ENCODE results near the gene ADCY3. TPM values are rescaled to one million over a fixed set of nuclear protein-coding genes. Genes with fewer than 3 reads are reported as not detected.
"Not testable (repeated sequence)": the region's sequence is repeated elsewhere in the genome, so short reads cannot be mapped to it uniquely, and the experiment has no call there.

Gene ADCY3
- total RNA-seq, 2 experiments from 2014 or later, result 59.5 to 92.8 TPM

GRCh38 chr2:24818721-24819167 lies 101.3 kb downstream of the ADCY3 start:
- DNase-seq, result no peak
- Mint-ChIP-seq H3K36me3 (ENCODE audit: low read depth) (peaks cover 64% of the 10 kb centered on the region), H3K9me3 (ENCODE audit: low read depth) (no peaks in the 10 kb centered on the region), H3K4me1 (no peaks in the 10 kb centered on the region), H3K27ac (peak overlapping the region; percentile 55), H3K27me3 (no peaks in the 10 kb centered on the region), H3K4me3 (no peak overlapping the region)
- ATAC-seq, result no peak
- CTCF ChIA-PET, result interaction anchor here (0.7 to 2.1 kb wide), 5 partner anchors 9 to 409 kb away, joined by 3 to 13 read pairs (median 3); no protein-coding TSS in a partner anchor
- intact Hi-C loops (cut with DNase I, micrococcal nuclease), result no loop called here
- POLR2A ChIA-PET, result no interaction called here

DNA sequence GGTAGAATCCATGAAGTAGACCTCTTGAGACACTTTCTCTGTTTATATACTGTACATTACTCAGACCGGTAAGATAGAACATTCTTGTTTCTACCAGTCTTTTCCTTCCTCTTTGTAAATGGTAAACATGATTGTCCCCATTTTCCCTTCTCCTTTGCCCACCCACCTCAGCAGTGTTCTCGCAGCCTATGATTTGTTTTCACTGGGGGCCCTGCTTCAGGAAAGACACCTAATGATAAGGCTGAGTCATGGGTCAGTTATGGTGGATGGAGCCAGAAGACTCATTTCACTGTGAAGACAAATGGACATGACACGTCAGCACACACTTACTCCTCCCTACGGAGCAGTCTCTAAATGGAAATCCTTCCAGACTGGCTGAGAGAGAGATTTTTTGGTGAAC lies 103.2 kb downstream of the ADCY3 start:
- H3K36me3 Mint-ChIP-seq (ENCODE audit: low read depth), result peaks cover 68% of the 10 kb centered on the region
- ATAC-seq, result no peak
- intact Hi-C loops (cut with DNase I, micrococcal nuclease), result no loop called here
- POLR2A ChIA-PET, result no interaction called here
- no peak overlapping the region for H3K4me3 Mint-ChIP-seq
- no peak for DNase-seq
- H3K9me3 Mint-ChIP-seq (ENCODE audit: low read depth), result no peaks in the 10 kb centered on the region
- CTCF ChIA-PET, result interaction anchor here (0.6 kb wide), 1 partner anchor 13 kb away, joined by 4 read pairs; no protein-coding TSS in a partner anchor
- H3K27me3 Mint-ChIP-seq, result no peaks in the 10 kb centered on the region
- H3K27ac Mint-ChIP-seq, result no peak overlapping the region
- H3K4me1 Mint-ChIP-seq, result no peaks in the 10 kb centered on the region

- DNase-seq (no peak), ATAC-seq (no peak)
- no peaks in the 10 kb centered on the region for H3K4me1 Mint-ChIP-seq
- POLR2A ChIA-PET, result no interaction called here
- H3K27me3 Mint-ChIP-seq, result no peaks in the 10 kb centered on the region
- peaks cover 68% of the 10 kb centered on the region for H3K36me3 Mint-ChIP-seq (ENCODE audit: low read depth)
- H3K9me3 Mint-ChIP-seq (ENCODE audit: low read depth), result no peaks in the 10 kb centered on the region
- no peak overlapping the region for H3K4me3 Mint-ChIP-seq
- CTCF ChIA-PET, result interaction anchor here (0.6 kb wide), 1 partner anchor 13 kb away, joined by 4 read pairs; no protein-coding TSS in a partner anchor
- no peak overlapping the region for H3K27ac Mint-ChIP-seq
- intact Hi-C loops (cut with DNase I, micrococcal nuclease), result no loop called here
Observed at GRCh38 chr2:24816404-24816803, 103.6 kb downstream of the ADCY3 start.

- H3K27ac Mint-ChIP-seq, result no peak overlapping the region
- POLR2A ChIA-PET, result no interaction called here
- DNase-seq, result no peak
- no peaks in the 10 kb centered on the region for H3K4me1 Mint-ChIP-seq
- no peaks in the 10 kb centered on the region for H3K27me3 Mint-ChIP-seq
- H3K36me3 Mint-ChIP-seq (ENCODE audit: low read depth), result peaks cover 58% of the 10 kb centered on the region
- intact Hi-C loops (cut with DNase I, micrococcal nuclease), result no loop called here
- ATAC-seq, result no peak
- no peaks in the 10 kb centered on the region for H3K9me3 Mint-ChIP-seq (ENCODE audit: low read depth)
- no peak overlapping the region for H3K4me3 Mint-ChIP-seq
- CTCF ChIA-PET, result no interaction called here
Observed at GRCh38 chr2:24815171-24815570, 104.9 kb downstream of the ADCY3 start.

DNA sequence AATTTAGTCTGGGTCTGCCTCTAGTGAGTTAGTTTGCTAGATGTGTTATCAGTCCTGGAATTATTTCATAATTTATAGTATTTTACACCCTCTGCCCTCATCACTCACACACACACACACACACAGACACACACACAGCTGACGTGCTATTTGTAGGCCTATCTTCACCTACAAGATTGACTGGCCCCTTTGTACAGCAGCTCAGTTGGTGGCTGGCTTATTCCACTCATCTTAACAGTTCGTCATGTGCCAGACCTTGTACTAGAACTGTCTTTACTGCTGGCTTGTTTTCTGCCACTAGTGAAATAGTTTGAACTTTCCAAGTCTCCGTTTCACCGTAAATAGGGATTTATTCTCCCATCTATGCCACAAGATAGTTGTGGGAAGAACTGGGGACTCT lies 105.5 kb downstream of the ADCY3 start:
- no peaks in the 10 kb centered on the region for H3K27me3 Mint-ChIP-seq
- H3K27ac Mint-ChIP-seq, result no peak overlapping the region
- POLR2A ChIA-PET, result no interaction called here
- DNase-seq (no peak), ATAC-seq (no peak)
- no peaks in the 10 kb centered on the region for H3K4me1 Mint-ChIP-seq
- H3K36me3 Mint-ChIP-seq (ENCODE audit: low read depth), result peaks cover 54% of the 10 kb centered on the region
- no peaks in the 10 kb centered on the region for H3K9me3 Mint-ChIP-seq (ENCODE audit: low read depth)
- no peak overlapping the region for H3K4me3 Mint-ChIP-seq
- CTCF ChIA-PET, result no interaction called here
- intact Hi-C loops (cut with DNase I, micrococcal nuclease), result no loop called here

GRCh38 chr2:24813691-24814137 lies 106.3 kb downstream of the ADCY3 start:
- peaks cover 54% of the 10 kb centered on the region for H3K36me3 Mint-ChIP-seq (ENCODE audit: low read depth)

DNA sequence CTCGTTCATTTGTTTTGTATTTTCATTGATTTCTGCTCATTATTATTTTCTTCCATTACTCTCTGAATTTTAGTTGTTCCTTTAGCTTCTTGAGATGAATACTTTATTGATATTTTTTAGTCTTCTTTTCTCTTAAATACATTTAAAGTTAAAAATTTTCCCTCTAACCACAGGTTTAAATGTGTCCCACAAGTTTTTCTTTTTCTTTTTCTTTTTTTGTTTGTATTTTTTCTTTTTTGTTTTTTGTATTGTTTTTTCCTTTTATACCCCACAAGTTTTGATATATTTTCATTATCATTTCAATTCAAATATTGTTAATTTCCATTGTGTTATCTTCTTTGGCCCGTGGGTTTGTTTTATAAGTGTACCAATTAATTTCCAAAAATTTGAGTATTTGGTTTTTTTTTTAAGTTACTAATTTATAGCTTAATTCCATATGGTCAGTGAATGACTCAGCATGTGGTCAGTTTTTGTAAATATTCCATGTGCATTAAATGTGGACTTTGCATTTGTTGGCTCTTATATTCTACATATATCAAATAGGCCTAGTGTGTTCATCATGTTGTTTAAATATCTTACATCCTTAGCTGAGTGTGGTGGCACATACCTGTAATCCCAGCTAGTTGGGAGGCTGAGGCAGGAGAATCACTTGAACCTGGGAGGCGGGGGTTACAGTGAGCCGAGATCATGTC lies 110.6 kb downstream of the ADCY3 start:
- ATAC-seq (no peak), DNase-seq (no peak)
- Mint-ChIP-seq H3K27ac (no peak overlapping the region), H3K36me3 (ENCODE audit: low read depth) (peaks cover 57% of the 10 kb centered on the region), H3K4me3 (no peak overlapping the region), H3K27me3 (no peaks in the 10 kb centered on the region), H3K9me3 (ENCODE audit: low read depth) (no peaks in the 10 kb centered on the region), H3K4me1 (peaks cover 19% of the 10 kb centered on the region)
- POLR2A ChIA-PET, result no interaction called here
- CTCF ChIA-PET, result interaction anchor here (1.2 kb wide), 1 partner anchor 400 kb away, joined by 4 read pairs; no protein-coding TSS in a partner anchor
- intact Hi-C loops (cut with DNase I, micrococcal nuclease), result no loop called here

More at GRCh38 chr2:24813691-24814137, 106.3 kb downstream of the ADCY3 start:
- intact Hi-C loops (cut with DNase I, micrococcal nuclease), result no loop called here
- POLR2A ChIA-PET, result no interaction called here
- H3K4me3 Mint-ChIP-seq, result no peak overlapping the region
- CTCF ChIA-PET, result interaction anchor here (0.7 kb wide), 1 partner anchor 10 kb away, joined by 4 read pairs; no protein-coding TSS in a partner anchor
- no peak overlapping the region for H3K27ac Mint-ChIP-seq
- H3K9me3 Mint-ChIP-seq (ENCODE audit: low read depth), result no peaks in the 10 kb centered on the region
- ATAC-seq (no peak), DNase-seq (no peak)
- no peaks in the 10 kb centered on the region for H3K27me3 Mint-ChIP-seq
- peaks cover 8% of the 10 kb centered on the region for H3K4me1 Mint-ChIP-seq

GRCh38 chr2:24806661-24807036 lies 113.4 kb downstream of the ADCY3 start:
- ChIA-PET POLR2A (no interaction called here), CTCF (interaction anchor here (0.7 kb wide), 1 partner anchor 35 kb away, joined by 3 read pairs; no protein-coding TSS in a partner anchor)
- peaks cover 56% of the 10 kb centered on the region for H3K36me3 Mint-ChIP-seq (ENCODE audit: low read depth)
- H3K27me3 Mint-ChIP-seq, result no peaks in the 10 kb centered on the region
- DNase-seq (no peak), ATAC-seq (no peak)
- no peak overlapping the region for H3K4me3 Mint-ChIP-seq
- no peaks in the 10 kb centered on the region for H3K9me3 Mint-ChIP-seq (ENCODE audit: low read depth)
- intact Hi-C loops (cut with DNase I, micrococcal nuclease), result no loop called here
- H3K4me1 Mint-ChIP-seq, result peaks cover 22% of the 10 kb centered on the region
- no peak overlapping the region for H3K27ac Mint-ChIP-seq

DNA sequence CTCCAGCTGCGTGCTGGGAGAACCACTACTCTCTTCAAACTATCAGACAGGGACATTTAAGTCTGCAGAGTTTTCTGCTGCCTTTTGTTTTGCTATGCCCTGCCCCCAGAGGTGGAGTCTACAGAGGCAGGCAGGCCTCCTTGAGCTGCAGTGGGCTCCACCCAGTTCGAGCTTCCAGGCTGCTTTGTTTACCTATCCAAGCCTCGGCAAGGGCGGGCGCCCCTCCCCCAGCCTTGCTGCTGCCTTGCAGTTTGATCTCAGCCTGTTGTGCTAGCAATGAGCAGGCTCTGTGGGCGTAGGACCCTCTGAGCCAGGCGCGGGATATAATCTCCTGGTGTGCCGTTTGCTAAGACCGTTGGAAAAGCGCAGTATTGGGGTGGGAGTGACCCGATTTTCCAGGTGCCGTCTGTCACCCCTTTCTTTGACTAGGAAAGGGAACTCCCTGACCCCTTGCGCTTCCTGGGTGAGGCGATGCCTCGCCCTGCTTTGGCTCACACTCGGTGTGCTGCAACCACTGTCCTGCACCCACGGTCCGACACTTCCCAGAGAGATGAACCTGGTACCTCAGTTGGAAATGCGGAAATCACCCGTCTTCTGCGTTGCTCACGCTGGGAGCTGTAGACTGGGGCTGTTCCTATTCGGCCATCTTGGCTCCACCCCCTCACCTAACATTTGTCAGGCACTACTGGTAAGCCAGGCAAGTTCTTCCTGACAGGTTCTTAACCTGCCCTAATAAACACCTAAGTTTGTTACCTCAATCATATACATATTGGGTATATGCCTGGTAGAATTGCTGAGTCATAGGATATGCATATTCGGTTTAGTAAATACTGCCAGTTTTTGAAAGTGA lies 114.0 kb downstream of the ADCY3 start:
- ATAC-seq; DNase-seq; H3K9me3 Mint-ChIP-seq (ENCODE audit: low read depth); POLR2A ChIA-PET; intact Hi-C loops (cut with DNase I, micrococcal nuclease); H3K4me3 Mint-ChIP-seq; CTCF ChIA-PET; H3K27me3 Mint-ChIP-seq: not testable (repeated sequence)
- H3K36me3 Mint-ChIP-seq (ENCODE audit: low read depth), result peaks cover 62% of the 10 kb centered on the region
- H3K4me1 Mint-ChIP-seq, result peaks cover 22% of the 10 kb centered on the region
- peak overlapping the region; percentile 38 for H3K27ac Mint-ChIP-seq

- intact Hi-C loops (cut with DNase I, micrococcal nuclease); ATAC-seq; POLR2A ChIA-PET; CTCF ChIA-PET; H3K27me3 Mint-ChIP-seq; DNase-seq; H3K9me3 Mint-ChIP-seq (ENCODE audit: low read depth); H3K4me3 Mint-ChIP-seq; H3K27ac Mint-ChIP-seq: not testable (repeated sequence)
- H3K4me1 Mint-ChIP-seq, result peaks cover 21% of the 10 kb centered on the region
- H3K36me3 Mint-ChIP-seq (ENCODE audit: low read depth), result peaks cover 82% of the 10 kb centered on the region
Observed at GRCh38 chr2:24800487-24800886, 119.5 kb downstream of the ADCY3 start.

GRCh38 chr2:24797644-24798043 lies 122.4 kb downstream of the ADCY3 start:
- no peak overlapping the region for H3K4me3 Mint-ChIP-seq
- no peak for DNase-seq
- POLR2A ChIA-PET, result interaction anchor here (0.9 kb wide), 1 partner anchor 14 kb away, joined by 3 read pairs; no protein-coding TSS in a partner anchor
- peaks cover 70% of the 10 kb centered on the region for H3K36me3 Mint-ChIP-seq (ENCODE audit: low read depth)
- no peak for ATAC-seq
- CTCF ChIA-PET, result interaction anchor here (0.8 to 1.4 kb wide), 3 partner anchors 44 to 177 kb away, joined by 3 read pairs; no protein-coding TSS in a partner anchor
- intact Hi-C loops (cut with DNase I, micrococcal nuclease), result no loop called here
- H3K9me3 Mint-ChIP-seq (ENCODE audit: low read depth), result no peaks in the 10 kb centered on the region
- no peak overlapping the region for H3K27ac Mint-ChIP-seq
- no peaks in the 10 kb centered on the region for H3K27me3 Mint-ChIP-seq
- peaks cover 27% of the 10 kb centered on the region for H3K4me1 Mint-ChIP-seq
